Spleen (tissue), 11 donors: ENCODE data around the gene HTATIP2. TPM values are rescaled to one million over a fixed set of nuclear protein-coding genes. Genes with fewer than 3 reads are reported as not detected.
A peak's percentile ranks its signal among the peaks of the same experiment; 100 is the strongest.

Experiments
- DNase-seq: peaks from one replicate; pipeline ENCODE4 v3.0.0-alpha.2; 2020
- H3K27ac ChIP-seq, 8 donors: fragments of 200-600 bp; sonication (generic) in 7 of 8; 1 replicate in 4 of 8; 2 replicates in 4 of 8; pipeline versions ENCODE4 v1.5.0 to v1.8.0; 2016 to 2021; ENCODE audit warnings: inconsistent platforms in 4 of 8, mild to moderate bottlenecking in 4 of 8, moderate library complexity in 1 of 8
- H3K27me3 ChIP-seq, 7 donors: fragments of 200-600 bp; sonication (generic) in 6 of 7; replicated peaks in 1 of 7; 1 replicate in 4 of 7; 2 replicates in 3 of 7; pipeline versions ENCODE4 v1.5.0 to v1.8.0; 2016 to 2021; ENCODE audit warnings: inconsistent platforms in 3 of 7, mild to moderate bottlenecking in 1 of 7
- H3K36me3 ChIP-seq, 6 donors: fragments of 200-600 bp; sonication (generic) in 5 of 6; 1 replicate in 4 of 6; 2 replicates in 2 of 6; pipeline versions ENCODE4 v1.5.0 to v1.8.0; 2016 to 2021; ENCODE audit warnings: inconsistent platforms in 2 of 6
- H3K4me1 ChIP-seq, 6 donors: fragments of 200-600 bp; sonication (generic) in 5 of 6; 1 replicate in 3 of 6; 2 replicates in 3 of 6; pipeline versions ENCODE4 v1.5.0 to v1.8.0; 2016 to 2021; ENCODE audit warnings: inconsistent platforms in 3 of 6
- H3K4me3 ChIP-seq, 8 donors: fragments of 200-600 bp; sonication (generic) in 7 of 8; 1 replicate in 4 of 8; 2 replicates in 4 of 8; pipeline versions ENCODE4 v1.5.0 to v1.8.0; 2016 to 2021; ENCODE audit warnings: inconsistent platforms in 4 of 8, mild to moderate bottlenecking in 4 of 8, moderate library complexity in 2 of 8
- H3K9me3 ChIP-seq, 8 donors: fragments of 200-600 bp; sonication (generic) in 7 of 8; 1 replicate in 4 of 8; 2 replicates in 4 of 8; pipeline versions ENCODE4 v1.5.0 to v1.8.0; 2016 to 2021; ENCODE audit warnings: inconsistent platforms in 4 of 8
- CTCF ChIP-seq, 11 experiments: fragments of 200-600 bp in 7 of 11; fragments of 450-650 bp in 4 of 11; sonication (generic) in 4 of 11; IDR thresholded peaks in 8 of 11; conservative IDR thresholded peaks in 3 of 11; 1 replicate in 7 of 11; 2 replicates in 4 of 11; pipeline versions ENCODE4 v1.4.0 to v1.8.0; 2016 to 2021; ENCODE audit warnings: antibody characterized with exemption in 11 of 11, inconsistent platforms in 4 of 11, mild to moderate bottlenecking in 1 of 11
- POLR2A ChIP-seq, 3 donors: fragments of 450-650 bp; IDR thresholded peaks; one replicate each; pipeline ENCODE4 v1.5.1; 2017; ENCODE audit warnings: antibody characterized with exemption in 3 of 3, mild to moderate bottlenecking in 1 of 3
- POLR2AphosphoS5 ChIP-seq, 3 donors: sonication (generic); formaldehyde crosslinking; IDR thresholded peaks; one replicate each; pipeline ENCODE4 v1.5.1; 2017; ENCODE audit warnings: antibody characterized with exemption in 3 of 3
- WGBS, 5 donors: extraction: QIAGEN DNeasy Blood & Tissue Kit in 3 of 5; methylation state at CpG; one replicate each; pipeline versions ENCODE4 v1.1.5 to v1.1.7; 2013 to 2018; 5-methylcytosine and 5-hydroxymethylcytosine counted together
- intact Hi-C: fragments of 100-400 bp; cut with DNase I; formaldehyde crosslinking; loops from one replicate; pipeline ENCODE4 v1.15.0; 2023; ENCODE audit warnings: low total_unique reads
- polyA plus RNA-seq, 3 donors: library from polyadenylated mRNA; stranded (reverse); fragments of 200-250 nt; gene quantifications; one replicate each; pipeline ENCODE4 v1.2.1, GENCODE V29; 2013
- total RNA-seq, 7 donors: library from RNA; depleted of rRNA in 3 of 7; stranded (reverse); fragments of >200 nt in 3 of 7; fragmentation: NEBNext Ultra II Directional in 4 of 7; extraction: Animal tissue kit (Norgen Biotek cat#: 25700) in 4 of 7; gene quantifications; one replicate each; pipeline versions ENCODE4 v1.1.0 to v1.2.1, GENCODE V29; 2016 to 2021
- donor health status: healthy with polysubstance abuse.
- donor health status: DM: no; HTN: no; CAD: no; lungs with moderate emphysema.
- donor health status: DM: no; HTN: no; CAD: no.
- donor health status: Bipolar disorder and iron deficiency.
- donor health status: healthy.
- donor health status: DM: no; HTN: no; CAD: no.
- donor health status: DM: yes; HTN: yes; CAD: no.

The HTATIP2 gene
- total and polyA plus RNA-seq, 10 donors = 24.3 to 70.2 (median 42.6) TPM

- H3K4me1 ChIP-seq = peaks cover 6 to 35% (median 21%) of the 10 kb centered on the region in 6 donors
- no peaks in the 10 kb centered on the region for H3K27me3 ChIP-seq
- TF ChIP-seq POLR2AphosphoS5 (IDR thresholded peaks at IDR 0.05) (no peak), POLR2A (IDR thresholded peaks at IDR 0.05) (no peak), CTCF (IDR thresholded peaks at IDR 0.05 in 8 of 11, conservative IDR thresholded peaks at IDR 0.05 in 3 of 11) (no peak)
- peak overlapping the region; percentile 82 to 98 (median 94) for H3K27ac ChIP-seq
- intact Hi-C loops = no loop called here
- H3K36me3 ChIP-seq = peaks cover 0 to 39% (median 13%) of the 10 kb centered on the region in 6 donors
- WGBS, 5 donors = 13 to 21% (median 18%) methylated on average over 21 to 25 of the region's 25 CpGs
- no peaks in the 10 kb centered on the region for H3K9me3 ChIP-seq
- peak overlapping the region; percentile 62 to 99 (median 88) for H3K4me3 ChIP-seq
- DNase-seq = no peak
Observed at GRCh38 chr11:20388096-20389055, 24.9 kb downstream of the HTATIP2 start.

- H3K27ac ChIP-seq = no peak overlapping the region
- H3K36me3 ChIP-seq = peaks cover 0 to 93% (median 27%) of the 10 kb centered on the region in 6 donors
- no peak for DNase-seq
- H3K27me3 ChIP-seq = no peaks in the 10 kb centered on the region
- no peaks in the 10 kb centered on the region for H3K9me3 ChIP-seq
- TF ChIP-seq CTCF (IDR thresholded peaks at IDR 0.05 in 8 of 11, conservative IDR thresholded peaks at IDR 0.05 in 3 of 11) = peak in 7 of 11 experiments; percentile 10 to 40 (median 36)
- TF ChIP-seq POLR2A (IDR thresholded peaks at IDR 0.05) = no peak
- no peak for TF ChIP-seq POLR2AphosphoS5 (IDR thresholded peaks at IDR 0.05)
- no peak overlapping the region for H3K4me3 ChIP-seq
- 69 to 79% (median 75%) methylated on average over 3 of the region's 3 CpGs for WGBS, 5 donors
- H3K4me1 ChIP-seq = peaks cover 0 to 7% (median 0%) of the 10 kb centered on the region in 6 donors
- intact Hi-C loops = loop anchor here (10.0 kb wide), 1 partner anchor 218 kb away; no protein-coding TSS in a partner anchor
Observed at GRCh38 chr11:20397281-20397680, 33.8 kb downstream of the HTATIP2 start.

DNA sequence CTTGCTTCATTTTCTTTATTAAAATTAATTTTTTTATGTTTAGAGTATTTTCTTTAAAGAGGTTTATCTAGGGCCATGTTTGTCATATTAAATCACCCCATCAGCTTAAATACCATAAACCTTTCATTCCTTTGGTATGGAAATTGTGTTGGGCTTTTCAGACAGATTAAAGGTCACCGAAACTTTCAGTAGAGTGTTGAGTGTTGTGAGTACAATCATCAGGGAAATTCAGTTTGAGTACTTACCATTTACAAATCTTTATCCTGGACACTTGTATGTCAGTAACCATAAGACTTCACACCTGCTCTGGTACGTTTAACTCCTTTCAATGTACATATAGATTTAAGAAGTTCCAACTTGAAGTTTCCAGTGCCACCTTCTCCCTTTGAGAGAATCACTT, 36.0 kb downstream of the HTATIP2 start:
- Histone ChIP-seq H3K27ac (no peak overlapping the region), H3K36me3 (peaks cover 0 to 93% (median 28%) of the 10 kb centered on the region in 6 donors), H3K4me3 (no peak overlapping the region), H3K9me3 (no peaks in the 10 kb centered on the region), H3K27me3 (no peaks in the 10 kb centered on the region), H3K4me1 (peaks cover 0 to 7% (median 0%) of the 10 kb centered on the region in 6 donors)
- TF ChIP-seq POLR2A (IDR thresholded peaks at IDR 0.05) (no peak), CTCF (IDR thresholded peaks at IDR 0.05 in 8 of 11, conservative IDR thresholded peaks at IDR 0.05 in 3 of 11) (no peak), POLR2AphosphoS5 (IDR thresholded peaks at IDR 0.05) (no peak)
- 84 to 92% (median 87%) methylated on average over 2 of the region's 2 CpGs for WGBS, 5 donors
- intact Hi-C loops = loop anchor here (10.0 kb wide), 1 partner anchor 215 kb away; no protein-coding TSS in a partner anchor
- no peak for DNase-seq

- H3K36me3 ChIP-seq = peaks cover 0 to 93% (median 32%) of the 10 kb centered on the region in 6 donors
- TF ChIP-seq CTCF (IDR thresholded peaks at IDR 0.05 in 8 of 11, conservative IDR thresholded peaks at IDR 0.05 in 3 of 11) (no peak), POLR2A (IDR thresholded peaks at IDR 0.05) (no peak), POLR2AphosphoS5 (IDR thresholded peaks at IDR 0.05) (no peak)
Observed at GRCh38 chr11:20403059-20403458, 39.5 kb downstream of the HTATIP2 start.

More at GRCh38 chr11:20403059-20403458, 39.5 kb downstream of the HTATIP2 start:
- 98 to 100% (median 100%) methylated on average over 1 of the region's 1 CpG for WGBS, 5 donors
- Histone ChIP-seq H3K27ac (no peak overlapping the region), H3K4me3 (no peak overlapping the region), H3K27me3 (no peaks in the 10 kb centered on the region), H3K4me1 (no peaks in the 10 kb centered on the region), H3K9me3 (no peaks in the 10 kb centered on the region)
- intact Hi-C loops = no loop called here
- no peak for DNase-seq
